Nasal cavity respiratory epithelium epithelial cell of viscerocranial mucosa (primary cell): ENCODE measurements around the gene TIGIT. TPM values are rescaled to one million over a fixed set of nuclear protein-coding genes. Genes with fewer than 3 reads are reported as not detected.

Experiments
- total RNA-seq: library from RNA; depleted of rRNA; stranded (reverse); fragments of >200 nt; gene quantifications from 2 replicates; pipeline ENCODE4 v1.2.3, GENCODE V29; 2014

Gene TIGIT
- not detected in 2 replicates for total RNA-seq

GRCh38 chr3:114293838-114294535, at the start of gene TIGIT:
Gene TIGIT, plus strand, starts transcription at chr3:114294028. Its CDS starts 34 bp downstream, at chr3:114294062.

Other genes with a start within 250 kb of the TIGIT start
- gene CCDC191, start 237.5 kb upstream of the TIGIT start, total RNA-seq, result 1.0 and 2.8 TPM in 2 replicates
- gene QTRT2, start 237.3 kb upstream of the TIGIT start, total RNA-seq, result 30.1 and 36.7 TPM in 2 replicates
- not detected in 2 replicates for gene DRD3, start 115.0 kb upstream of the TIGIT start, total RNA-seq
- gene ZNF80, start 56.5 kb upstream of the TIGIT start, total RNA-seq, result not detected in 2 replicates